HepG2 (cell line): ENCODE results near the gene AVPR2. TPM values are rescaled to one million over a fixed set of nuclear protein-coding genes. Genes with fewer than 3 reads are reported as not detected.

ENCODE experiments used
- HOXD1 ChIP-seq: sonication (generic); formaldehyde crosslinking; IDR thresholded peaks from 2 replicates; pipeline ENCODE4 v1.5.0; 2020; ENCODE audit warnings: missing genetic modification reagents
- MLLT10 ChIP-seq: sonication (generic); formaldehyde crosslinking; IDR thresholded peaks from 2 replicates; pipeline ENCODE4 v1.4.0; 2020; ENCODE audit warnings: missing genetic modification reagents
- TBP ChIP-seq: sonication (generic); formaldehyde crosslinking; IDR thresholded peaks from 2 replicates; pipeline ENCODE4 v1.5.0; 2020; ENCODE audit warnings: missing genetic modification reagents
- ZFP91 ChIP-seq: sonication (generic); formaldehyde crosslinking; IDR thresholded peaks from 2 replicates; pipeline ENCODE4 v1.9.0; 2022; ENCODE audit warnings: missing genetic modification reagents, mild to moderate bottlenecking, borderline replicate concordance
- polyA plus RNA-seq, 8 experiments: library from polyadenylated mRNA; depleted of rRNA in 3 of 8; stranded (reverse) in 7 of 8; unstranded in 1 of 8; fragments of >200 nt; fragmentation: Illumina TruSeq in 4 of 8; extraction: Trizol in 4 of 8; gene quantifications; 2 replicates each; pipeline versions ENCODE4 v1.2.1 to v1.2.3, GENCODE V29; 2011 to 2016; ENCODE audit warnings: low read depth in 4 of 8, missing spikeins in 1 of 8, mixed read lengths in 1 of 8; ENCODE audit not compliant: insufficient read depth in 1 of 8
- total RNA-seq, 5 experiments: library from RNA; depleted of rRNA; stranded (reverse); fragments of >200 nt; fragmentation: Illumina TruSeq; extraction: Trizol; gene quantifications; 2 replicates each; pipeline ENCODE4 v1.2.3, GENCODE V29; 2016; ENCODE audit warnings: low read depth in 1 of 5
- TF ChIP-seq, protein P1 (sequence below): sonication (generic); formaldehyde crosslinking; IDR thresholded peaks from 2 replicates; pipeline ENCODE4 v1.9.0; 2022; ENCODE audit warnings: low read depth, missing genetic modification reagents
- TF ChIP-seq, protein P2 (sequence below): sonication (generic); formaldehyde crosslinking; IDR thresholded peaks from 2 replicates; pipeline ENCODE4 v1.4.0; 2020; ENCODE audit warnings: missing genetic modification reagents, borderline replicate concordance

The AVPR2 gene
- total and polyA plus RNA-seq, 2 of the 13 experiments (the other 11 are each of a cell fraction or from before 2014, with no cell fraction given), result not detected

GRCh38 chrX:153885968-153886903 lies 18.2 kb upstream of the AVPR2 start, which contains the start of gene L1CAM (continued):
- TF ChIP-seq ZFP91 (no peak), MLLT10 (CRISPR knock-in tag) (no peak), TBP (no peak), HOXD1 (CRISPR knock-in tag) (no peak)
- TF ChIP-seq, protein P1, sequence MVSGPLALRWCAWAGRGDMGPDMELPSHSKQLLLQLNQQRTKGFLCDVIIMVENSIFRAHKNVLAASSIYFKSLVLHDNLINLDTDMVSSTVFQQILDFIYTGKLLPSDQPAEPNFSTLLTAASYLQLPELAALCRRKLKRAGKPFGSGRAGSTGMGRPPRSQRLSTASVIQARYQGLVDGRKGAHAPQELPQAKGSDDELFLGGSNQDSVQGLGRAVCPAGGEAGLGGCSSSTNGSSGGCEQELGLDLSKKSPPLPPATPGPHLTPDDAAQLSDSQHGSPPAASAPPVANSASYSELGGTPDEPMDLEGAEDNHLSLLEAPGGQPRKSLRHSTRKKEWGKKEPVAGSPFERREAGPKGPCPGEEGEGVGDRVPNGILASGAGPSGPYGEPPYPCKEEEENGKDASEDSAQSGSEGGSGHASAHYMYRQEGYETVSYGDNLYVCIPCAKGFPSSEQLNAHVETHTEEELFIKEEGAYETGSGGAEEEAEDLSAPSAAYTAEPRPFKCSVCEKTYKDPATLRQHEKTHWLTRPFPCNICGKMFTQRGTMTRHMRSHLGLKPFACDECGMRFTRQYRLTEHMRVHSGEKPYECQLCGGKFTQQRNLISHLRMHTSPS (CRISPR knock-in tag), result no peak
- TF ChIP-seq, protein P2, sequence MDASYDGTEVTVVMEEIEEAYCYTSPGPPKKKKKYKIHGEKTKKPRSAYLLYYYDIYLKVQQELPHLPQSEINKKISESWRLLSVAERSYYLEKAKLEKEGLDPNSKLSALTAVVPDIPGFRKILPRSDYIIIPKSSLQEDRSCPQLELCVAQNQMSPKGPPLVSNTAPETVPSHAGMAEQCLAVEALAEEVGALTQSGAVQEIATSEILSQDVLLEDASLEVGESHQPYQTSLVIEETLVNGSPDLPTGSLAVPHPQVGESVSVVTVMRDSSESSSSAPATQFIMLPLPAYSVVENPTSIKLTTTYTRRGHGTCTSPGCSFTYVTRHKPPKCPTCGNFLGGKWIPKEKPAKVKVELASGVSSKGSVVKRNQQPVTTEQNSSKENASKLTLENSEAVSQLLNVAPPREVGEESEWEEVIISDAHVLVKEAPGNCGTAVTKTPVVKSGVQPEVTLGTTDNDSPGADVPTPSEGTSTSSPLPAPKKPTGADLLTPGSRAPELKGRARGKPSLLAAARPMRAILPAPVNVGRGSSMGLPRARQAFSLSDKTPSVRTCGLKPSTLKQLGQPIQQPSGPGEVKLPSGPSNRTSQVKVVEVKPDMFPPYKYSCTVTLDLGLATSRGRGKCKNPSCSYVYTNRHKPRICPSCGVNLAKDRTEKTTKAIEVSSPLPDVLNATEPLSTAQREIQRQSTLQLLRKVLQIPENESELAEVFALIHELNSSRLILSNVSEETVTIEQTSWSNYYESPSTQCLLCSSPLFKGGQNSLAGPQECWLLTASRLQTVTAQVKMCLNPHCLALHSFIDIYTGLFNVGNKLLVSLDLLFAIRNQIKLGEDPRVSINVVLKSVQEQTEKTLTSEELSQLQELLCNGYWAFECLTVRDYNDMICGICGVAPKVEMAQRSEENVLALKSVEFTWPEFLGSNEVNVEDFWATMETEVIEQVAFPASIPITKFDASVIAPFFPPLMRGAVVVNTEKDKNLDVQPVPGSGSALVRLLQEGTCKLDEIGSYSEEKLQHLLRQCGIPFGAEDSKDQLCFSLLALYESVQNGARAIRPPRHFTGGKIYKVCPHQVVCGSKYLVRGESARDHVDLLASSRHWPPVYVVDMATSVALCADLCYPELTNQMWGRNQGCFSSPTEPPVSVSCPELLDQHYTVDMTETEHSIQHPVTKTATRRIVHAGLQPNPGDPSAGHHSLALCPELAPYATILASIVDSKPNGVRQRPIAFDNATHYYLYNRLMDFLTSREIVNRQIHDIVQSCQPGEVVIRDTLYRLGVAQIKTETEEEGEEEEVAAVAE (CRISPR knock-in tag), result no peak
